ENCODE data around the gene CDH4. TPM values are rescaled to one million over a fixed set of nuclear protein-coding genes. Genes with fewer than 3 reads are reported as not detected.

Gene CDH4
- polyA plus RNA-seq, 4 donors, result 5.6 to 8.8 (median 7.0) TPM

GRCh38 chr20:61608275-61609085, 356.4 kb downstream of the CDH4 start:
- DNase-seq (ENCODE audit: low read depth in 4 of 4, low spot score in 2 of 4), result peak in 2 of 4 donors; percentile 46 to 71

- DNase-seq (ENCODE audit: low read depth in 4 of 4, low spot score in 2 of 4), result no peak
Measured at GRCh38 chr20:61609461-61609860, 357.4 kb downstream of the CDH4 start.

- DNase-seq (ENCODE audit: low read depth in 4 of 4, low spot score in 2 of 4), result no peak
Measured at GRCh38 chr20:61611401-61612180, 359.5 kb downstream of the CDH4 start.

GRCh38 chr20:61613917-61614705, 362.1 kb downstream of the CDH4 start:
- DNase-seq (ENCODE audit: low read depth in 4 of 4, low spot score in 2 of 4), result no peak

- no peak for DNase-seq (ENCODE audit: low read depth in 4 of 4, low spot score in 2 of 4)
Measured at GRCh38 chr20:61614706-61615100, 362.6 kb downstream of the CDH4 start.

- DNase-seq (ENCODE audit: low read depth in 4 of 4, low spot score in 2 of 4), result no peak
Measured at GRCh38 chr20:61615806-61616205, 363.7 kb downstream of the CDH4 start.

- DNase-seq (ENCODE audit: low read depth in 4 of 4, low spot score in 2 of 4), result no peak
Measured at GRCh38 chr20:61619751-61620150, 367.7 kb downstream of the CDH4 start.

- no peak for DNase-seq (ENCODE audit: low read depth in 4 of 4, low spot score in 2 of 4)
Measured at GRCh38 chr20:61620174-61620573, 368.1 kb downstream of the CDH4 start.

- DNase-seq (ENCODE audit: low read depth in 4 of 4, low spot score in 2 of 4), result no peak
Measured at GRCh38 chr20:61621035-61621730, 369.1 kb downstream of the CDH4 start.

GRCh38 chr20:61621852-61622251, 369.8 kb downstream of the CDH4 start:
- DNase-seq (ENCODE audit: low read depth in 4 of 4, low spot score in 2 of 4), result no peak

- DNase-seq (ENCODE audit: low read depth in 4 of 4, low spot score in 2 of 4), result no peak
Measured at GRCh38 chr20:61623451-61623850, 371.4 kb downstream of the CDH4 start.

- DNase-seq (ENCODE audit: low read depth in 4 of 4, low spot score in 2 of 4), result no peak
Measured at GRCh38 chr20:61625246-61625645, 373.2 kb downstream of the CDH4 start.

GRCh38 chr20:61626412-61626811, 374.4 kb downstream of the CDH4 start:
- no peak for DNase-seq (ENCODE audit: low read depth in 4 of 4, low spot score in 2 of 4)

- DNase-seq (ENCODE audit: low read depth in 4 of 4, low spot score in 2 of 4), result no peak
Measured at GRCh38 chr20:61627791-61628415, 375.8 kb downstream of the CDH4 start.

- no peak for DNase-seq (ENCODE audit: low read depth in 4 of 4, low spot score in 2 of 4)
Measured at GRCh38 chr20:61628480-61628879, 376.4 kb downstream of the CDH4 start.

GRCh38 chr20:61628901-61629601, 377.0 kb downstream of the CDH4 start:
- DNase-seq (ENCODE audit: low read depth in 4 of 4, low spot score in 2 of 4), result peak in 1 of 4 donors; percentile 6

- no peak for DNase-seq (ENCODE audit: low read depth in 4 of 4, low spot score in 2 of 4)
Measured at GRCh38 chr20:61629602-61630390, 377.7 kb downstream of the CDH4 start.

- DNase-seq (ENCODE audit: low read depth in 4 of 4, low spot score in 2 of 4), result no peak
Measured at GRCh38 chr20:61630391-61630650, 378.3 kb downstream of the CDH4 start.

- DNase-seq (ENCODE audit: low read depth in 4 of 4, low spot score in 2 of 4), result no peak
Measured at GRCh38 chr20:61630816-61631215, 378.8 kb downstream of the CDH4 start.

All from left renal cortex interstitium (tissue), 4 donors.